Measurements from ENCODE around the gene MAPK1. TPM values are rescaled to one million over a fixed set of nuclear protein-coding genes. Genes with fewer than 3 reads are reported as not detected.

MAPK1 gene
- total and polyA plus RNA-seq, 2 donors (not counting 3 experiments of a cell fraction or from before 2014, with no cell fraction given) = 50.9 to 163 TPM

DNA sequence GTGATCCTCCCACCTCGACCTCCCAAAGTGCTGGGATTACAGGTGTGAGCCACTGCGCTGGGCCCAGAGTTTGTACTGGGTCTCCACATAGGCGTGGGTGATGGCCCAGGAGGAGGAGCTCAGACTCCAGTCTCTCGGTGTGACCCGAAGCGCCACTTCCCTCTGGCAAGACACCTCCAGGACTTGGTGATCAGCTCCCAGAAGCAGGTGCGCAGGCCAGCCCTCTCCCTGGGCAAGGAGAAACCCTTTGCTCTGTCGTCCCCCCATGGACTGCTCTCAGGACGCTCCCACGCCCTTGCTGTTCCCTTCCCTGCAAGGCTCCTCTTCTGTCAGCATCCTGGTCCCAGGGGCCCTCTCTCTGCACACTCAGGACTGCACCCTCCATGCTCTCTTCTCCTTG, 126.4 kb downstream of the MAPK1 start:
- intact Hi-C loops (cut with micrococcal nuclease) (no loop called here), dilution Hi-C loops (cut with MboI; ENCODE audit: extremely low pct_ligation_motif_present, low sequenced_read_pairs) (no loop called here)
- no TSS peak for BruUV-seq (replicated peaks)
- Histone ChIP-seq H3K36me3 (ENCODE audit: control insufficient read depth in 2 of 2, extremely low read depth in 1 of 2, insufficient read depth in 2 of 2, low read length in 2 of 2) (no peaks in the 10 kb centered on the region), H3K4me2 (ENCODE audit: insufficient read depth, low read length) (no peak overlapping the region), H3K4me1 (ENCODE audit: control insufficient read depth, extremely low read depth, insufficient read depth, low read length) (no peaks in the 10 kb centered on the region), H2AFZ (ENCODE audit: low read depth, low read length) (no peak overlapping the region), H3K9me3 (replicated peaks; ENCODE audit: control insufficient read depth, insufficient read depth, low read length) (no peaks in the 10 kb centered on the region), H4K20me1 (replicated peaks; ENCODE audit: control insufficient read depth, extremely low read depth, insufficient read depth, low read length) (no peaks in the 10 kb centered on the region), H3K4me3 (replicated peaks in 1 of 3; ENCODE audit: insufficient read depth in 1 of 3, low read depth in 1 of 3, low read length in 3 of 3) (no peak overlapping the region), H3K9ac (replicated peaks; ENCODE audit: extremely low read depth, insufficient read depth, low read length) (no peak overlapping the region), H3K27ac (ENCODE audit: insufficient read depth, low read depth, low read length) (no peak overlapping the region), H3K79me2 (ENCODE audit: control insufficient read depth, insufficient read depth, low read length) (no peaks in the 10 kb centered on the region), H3K9me1 (replicated peaks; ENCODE audit: control insufficient read depth, extremely low read depth, insufficient read depth, low read length) (no peaks in the 10 kb centered on the region), H3K27me3 (ENCODE audit: control insufficient read depth in 2 of 2, insufficient read depth in 2 of 2, low read length in 2 of 2) (peaks cover 2% of the 10 kb centered on the region in 2 experiments)
- TF ChIP-seq POLR2AphosphoS5 (IDR thresholded peaks at IDR 0.05; ENCODE audit: insufficient read depth, low read depth, low read length) (no peak), FOS (IDR thresholded peaks at IDR 0.05; ENCODE audit: borderline replicate concordance, insufficient read depth, low read length) (no peak), POLR2A (IDR thresholded peaks at IDR 0.05; ENCODE audit: low read depth, low read length) (no peak), EZH2 (IDR thresholded peaks at IDR 0.05; ENCODE audit: borderline replicate concordance, low read depth, low read length, severe bottlenecking) (no peak), GATA2 (IDR thresholded peaks at IDR 0.05; ENCODE audit: insufficient read depth, insufficient read length, low read depth, low read length) (no peak), MYC (IDR thresholded peaks at IDR 0.05; ENCODE audit: low read depth, low read length) (no peak)
- ChIA-PET CTCF (interaction anchor here (1.1 kb wide), 1 partner anchor 18 kb away, joined by 3 read pairs; no protein-coding TSS in a partner anchor), POLR2A (no interaction called here)
- FAIRE-seq (no peak), DNase-seq (ENCODE audit: low read depth, low spot score) (no peak)

DNA sequence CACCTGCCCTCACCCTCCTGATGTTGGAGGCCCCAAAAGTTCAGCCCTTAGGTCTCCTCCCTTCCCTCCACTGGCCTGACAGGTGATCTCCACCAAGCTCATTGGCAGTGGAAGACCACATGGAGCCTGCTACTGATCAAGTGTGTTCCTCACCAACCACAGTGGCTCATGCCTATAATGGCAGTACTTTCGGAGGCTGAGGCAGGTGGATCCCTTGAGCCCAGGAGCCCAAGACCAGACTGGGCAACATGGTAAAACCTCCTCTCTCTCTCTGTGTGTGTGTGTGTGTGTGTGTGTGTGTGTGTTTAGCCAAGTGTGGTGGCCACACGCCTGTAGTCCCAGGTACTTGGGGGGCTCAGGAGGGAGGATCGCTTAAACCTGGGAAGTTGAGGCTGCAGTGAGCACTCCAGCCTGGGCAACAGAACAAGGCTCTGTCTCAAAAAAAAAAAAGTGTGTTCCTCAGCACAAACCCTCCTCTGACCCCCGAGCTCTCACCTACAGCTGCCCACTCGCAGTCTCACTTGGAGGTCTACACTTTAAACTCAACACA, 127.5 kb downstream of the MAPK1 start:
- no TSS peak for BruUV-seq (replicated peaks)
- POLR2A ChIA-PET = no interaction called here
- TF ChIP-seq MYC (IDR thresholded peaks at IDR 0.05; ENCODE audit: low read depth, low read length) (no peak), FOS (IDR thresholded peaks at IDR 0.05; ENCODE audit: borderline replicate concordance, insufficient read depth, low read length) (no peak), POLR2A (IDR thresholded peaks at IDR 0.05; ENCODE audit: low read depth, low read length) (no peak), POLR2AphosphoS5 (IDR thresholded peaks at IDR 0.05; ENCODE audit: insufficient read depth, low read depth, low read length) (no peak), EZH2 (IDR thresholded peaks at IDR 0.05; ENCODE audit: borderline replicate concordance, low read depth, low read length, severe bottlenecking) (no peak), JUN (IDR thresholded peaks at IDR 0.05; ENCODE audit: borderline replicate concordance, insufficient read depth, insufficient read length, low read depth) (no peak), GATA2 (IDR thresholded peaks at IDR 0.05; ENCODE audit: insufficient read depth, insufficient read length, low read depth, low read length) (no peak)
- TF ChIP-seq, protein P1, sequence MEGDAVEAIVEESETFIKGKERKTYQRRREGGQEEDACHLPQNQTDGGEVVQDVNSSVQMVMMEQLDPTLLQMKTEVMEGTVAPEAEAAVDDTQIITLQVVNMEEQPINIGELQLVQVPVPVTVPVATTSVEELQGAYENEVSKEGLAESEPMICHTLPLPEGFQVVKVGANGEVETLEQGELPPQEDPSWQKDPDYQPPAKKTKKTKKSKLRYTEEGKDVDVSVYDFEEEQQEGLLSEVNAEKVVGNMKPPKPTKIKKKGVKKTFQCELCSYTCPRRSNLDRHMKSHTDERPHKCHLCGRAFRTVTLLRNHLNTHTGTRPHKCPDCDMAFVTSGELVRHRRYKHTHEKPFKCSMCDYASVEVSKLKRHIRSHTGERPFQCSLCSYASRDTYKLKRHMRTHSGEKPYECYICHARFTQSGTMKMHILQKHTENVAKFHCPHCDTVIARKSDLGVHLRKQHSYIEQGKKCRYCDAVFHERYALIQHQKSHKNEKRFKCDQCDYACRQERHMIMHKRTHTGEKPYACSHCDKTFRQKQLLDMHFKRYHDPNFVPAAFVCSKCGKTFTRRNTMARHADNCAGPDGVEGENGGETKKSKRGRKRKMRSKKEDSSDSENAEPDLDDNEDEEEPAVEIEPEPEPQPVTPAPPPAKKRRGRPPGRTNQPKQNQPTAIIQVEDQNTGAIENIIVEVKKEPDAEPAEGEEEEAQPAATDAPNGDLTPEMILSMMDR (IDR thresholded peaks at IDR 0.05; ENCODE audit: extremely low read depth in 1 of 2, insufficient read depth in 1 of 2, low read depth in 1 of 2, low read length in 2 of 2) = no peak
- TF ChIP-seq, protein P2, sequence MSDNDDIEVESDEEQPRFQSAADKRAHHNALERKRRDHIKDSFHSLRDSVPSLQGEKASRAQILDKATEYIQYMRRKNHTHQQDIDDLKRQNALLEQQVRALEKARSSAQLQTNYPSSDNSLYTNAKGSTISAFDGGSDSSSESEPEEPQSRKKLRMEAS (IDR thresholded peaks at IDR 0.05; ENCODE audit: insufficient read depth, insufficient read length) = no peak
- Histone ChIP-seq H3K36me3 (ENCODE audit: control insufficient read depth in 2 of 2, extremely low read depth in 1 of 2, insufficient read depth in 2 of 2, low read length in 2 of 2) (no peaks in the 10 kb centered on the region), H2AFZ (ENCODE audit: low read depth, low read length) (no peak overlapping the region), H3K27ac (ENCODE audit: insufficient read depth, low read depth, low read length) (no peak overlapping the region), H3K4me1 (ENCODE audit: control insufficient read depth, extremely low read depth, insufficient read depth, low read length) (peaks cover 2% of the 10 kb centered on the region), H3K4me3 (replicated peaks in 1 of 3; ENCODE audit: insufficient read depth in 1 of 3, low read depth in 1 of 3, low read length in 3 of 3) (no peak overlapping the region), H4K20me1 (replicated peaks; ENCODE audit: control insufficient read depth, extremely low read depth, insufficient read depth, low read length) (no peaks in the 10 kb centered on the region), H3K27me3 (ENCODE audit: control insufficient read depth in 2 of 2, insufficient read depth in 2 of 2, low read length in 2 of 2) (peaks cover 2% of the 10 kb centered on the region in 2 experiments), H3K9me3 (replicated peaks; ENCODE audit: control insufficient read depth, insufficient read depth, low read length) (no peaks in the 10 kb centered on the region), H3K9me1 (replicated peaks; ENCODE audit: control insufficient read depth, extremely low read depth, insufficient read depth, low read length) (no peaks in the 10 kb centered on the region), H3K9ac (replicated peaks; ENCODE audit: extremely low read depth, insufficient read depth, low read length) (no peak overlapping the region), H3K4me2 (ENCODE audit: insufficient read depth, low read length) (no peak overlapping the region), H3K79me2 (ENCODE audit: control insufficient read depth, insufficient read depth, low read length) (no peaks in the 10 kb centered on the region)
- dilution Hi-C loops (cut with MboI; ENCODE audit: extremely low pct_ligation_motif_present, low sequenced_read_pairs) = no loop called here
- no peak for FAIRE-seq
- intact Hi-C loops (cut with micrococcal nuclease) = loop anchor here (5.0 kb wide), 1 partner anchor 127 kb away; the partner anchor contains the start of gene MAPK1
- CTCF ChIA-PET = interaction anchor here (1.1 to 1.4 kb wide), 2 partner anchors 10 to 19 kb away, joined by 3 read pairs; no protein-coding TSS in a partner anchor
- DNase-seq (ENCODE audit: low read depth, low spot score) = no peak

Measured in endothelial cell of umbilical vein (primary cell).